Measurements from ENCODE around the gene GPBP1L1.

The GPBP1L1 gene

DNA sequence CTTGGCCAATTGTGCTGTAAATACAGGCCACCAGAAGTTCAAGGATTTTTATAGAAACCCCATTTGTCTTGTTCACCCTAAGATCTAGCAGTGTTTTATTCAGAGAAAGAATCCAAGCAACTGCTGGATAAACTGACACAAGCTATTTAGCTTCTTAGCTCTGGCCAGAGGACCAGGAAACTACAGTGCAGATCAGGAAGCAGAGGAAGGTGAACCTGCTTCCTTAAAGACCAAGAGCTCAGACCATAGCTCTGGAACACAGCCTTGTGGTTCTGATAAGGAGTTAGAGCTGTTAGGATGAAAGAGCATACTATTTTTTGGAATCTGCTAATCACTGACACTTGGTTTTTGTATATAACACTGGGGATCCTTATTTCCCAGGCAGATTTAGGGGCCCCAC is 57.3 kb downstream of the GPBP1L1 start:
- Mint-ChIP-seq H3K9me3 (no peaks in the 10 kb centered on the region), H3K27ac (no peak overlapping the region), H3K4me3 (no peak overlapping the region), H3K4me1 (no peaks in the 10 kb centered on the region), H3K36me3 (no peaks in the 10 kb centered on the region)
- ATAC-seq = no peak
- no peak for DNase-seq (ENCODE audit: low spot score in 2 of 2)

DNA sequence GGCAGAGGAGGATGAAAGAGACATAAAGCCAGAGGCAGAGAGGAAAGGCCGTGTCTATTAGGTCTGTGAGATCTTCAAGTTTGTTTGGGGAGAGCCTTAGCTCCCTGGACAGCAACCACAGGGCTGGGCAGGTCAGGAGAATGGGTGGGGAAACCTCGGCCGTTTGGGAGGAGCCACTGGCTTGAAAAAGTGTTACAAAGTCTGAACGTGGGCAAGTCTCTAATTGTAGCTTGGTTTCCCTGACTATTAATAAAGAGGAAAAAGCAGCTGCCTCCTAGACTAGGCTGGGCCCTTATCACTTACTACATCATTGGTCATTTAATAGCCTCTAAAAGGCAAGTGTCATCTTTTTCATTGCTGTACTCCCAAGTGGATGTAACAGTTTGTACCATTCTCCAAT is 62.4 kb downstream of the GPBP1L1 start, which contains the start of gene CCDC17:
CCDC17 (minus strand) TSS at position 83 of the 400 bp plus-strand sequence. CDS start 145 bp downstream, outside the sequence.
- ATAC-seq (no peak), DNase-seq (ENCODE audit: low spot score in 2 of 2) (no peak)
- no peaks in the 10 kb centered on the region for H3K4me1 Mint-ChIP-seq
- H3K27ac Mint-ChIP-seq = peak within 1 kb of the TSS; percentile 79
- peaks cover 4% of the 10 kb centered on the region for H3K36me3 Mint-ChIP-seq
- no peaks in the 10 kb centered on the region for H3K9me3 Mint-ChIP-seq
- no peak within 1 kb of the TSS for H3K4me3 Mint-ChIP-seq

GRCh38 chr1:45622524-45623394 is 63.6 kb downstream of the GPBP1L1 start:
- H3K27ac Mint-ChIP-seq = peak overlapping the region; percentile 79
- peaks cover 17% of the 10 kb centered on the region for H3K36me3 Mint-ChIP-seq
- no peak overlapping the region for H3K4me3 Mint-ChIP-seq
- ATAC-seq (no peak), DNase-seq (ENCODE audit: low spot score in 2 of 2) (no peak)
- H3K9me3 Mint-ChIP-seq = no peaks in the 10 kb centered on the region
- no peaks in the 10 kb centered on the region for H3K4me1 Mint-ChIP-seq

- Mint-ChIP-seq H3K4me1 (no peaks in the 10 kb centered on the region), H3K9me3 (no peaks in the 10 kb centered on the region), H3K36me3 (peaks cover 24% of the 10 kb centered on the region), H3K27ac (peak overlapping the region; percentile 74), H3K4me3 (no peak overlapping the region)
- ATAC-seq (peak; percentile 38), DNase-seq (ENCODE audit: low spot score in 2 of 2) (no peak)
Observed at GRCh38 chr1:45621895-45622523, 64.3 kb downstream of the GPBP1L1 start.

GRCh38 chr1:45621501-45621836 is 64.9 kb downstream of the GPBP1L1 start:
- Mint-ChIP-seq H3K4me1 (no peaks in the 10 kb centered on the region), H3K27ac (peak overlapping the region; percentile 74), H3K9me3 (no peaks in the 10 kb centered on the region), H3K4me3 (no peak overlapping the region), H3K36me3 (peaks cover 30% of the 10 kb centered on the region)
- peak; percentile 44 for ATAC-seq
- DNase-seq (ENCODE audit: low spot score in 2 of 2) = no peak

- Mint-ChIP-seq H3K27ac (peak overlapping the region; percentile 74), H3K4me3 (no peak overlapping the region), H3K4me1 (no peaks in the 10 kb centered on the region), H3K9me3 (no peaks in the 10 kb centered on the region), H3K36me3 (peaks cover 36% of the 10 kb centered on the region)
- ATAC-seq (peak; percentile 25), DNase-seq (ENCODE audit: low spot score in 2 of 2) (no peak)
Observed at GRCh38 chr1:45620588-45621500, 65.5 kb downstream of the GPBP1L1 start.

DNA sequence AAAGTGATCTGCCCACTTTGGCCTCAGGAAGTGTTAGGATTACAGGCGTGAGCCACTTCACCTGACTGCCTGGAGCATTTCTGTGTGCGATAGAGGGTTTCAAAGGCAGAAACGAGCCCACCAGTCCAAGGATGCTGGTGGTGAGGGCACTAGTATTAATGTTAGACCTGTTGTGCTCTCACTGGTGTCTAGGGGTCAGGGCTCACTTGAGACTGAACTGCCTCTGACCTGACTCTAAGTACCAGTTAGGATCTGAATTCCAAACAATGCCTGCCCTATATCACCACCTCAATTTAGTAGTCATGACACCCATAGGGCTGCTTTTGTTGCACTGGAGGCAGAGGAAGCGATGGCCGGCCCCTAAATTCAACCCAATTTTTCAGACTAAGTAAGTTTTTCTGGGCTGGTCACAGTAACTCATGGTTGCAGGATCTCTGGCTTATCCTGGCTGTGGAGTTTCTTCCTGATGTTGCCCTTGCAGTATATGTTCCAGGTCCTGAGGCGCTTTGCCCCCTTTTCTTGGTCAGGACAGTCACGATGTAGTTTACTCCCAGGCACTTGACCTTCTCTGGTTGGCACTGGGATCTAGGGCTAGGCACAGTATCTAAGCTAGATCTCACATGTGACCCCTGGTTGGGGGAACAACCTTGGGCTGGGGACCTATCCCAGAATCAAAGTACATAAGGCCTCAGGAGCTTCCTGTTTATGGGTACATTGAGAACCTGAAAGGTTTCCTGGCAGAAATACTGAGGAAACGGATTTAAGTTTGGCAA is 67.0 kb downstream of the GPBP1L1 start:
- Mint-ChIP-seq H3K36me3 (peaks cover 51% of the 10 kb centered on the region), H3K9me3 (no peaks in the 10 kb centered on the region), H3K4me1 (no peaks in the 10 kb centered on the region), H3K27ac (peak overlapping the region; percentile 72), H3K4me3 (no peak overlapping the region)
- DNase-seq (ENCODE audit: low spot score in 2 of 2) (no peak), ATAC-seq (no peak)

GRCh38 chr1:45617618-45618017 is 68.7 kb downstream of the GPBP1L1 start:
- Mint-ChIP-seq H3K9me3 (no peaks in the 10 kb centered on the region), H3K27ac (peak overlapping the region; percentile 82), H3K36me3 (peaks cover 68% of the 10 kb centered on the region), H3K4me1 (no peaks in the 10 kb centered on the region), H3K4me3 (no peak overlapping the region)
- no peak for DNase-seq (ENCODE audit: low spot score in 2 of 2)
- ATAC-seq = no peak

DNA sequence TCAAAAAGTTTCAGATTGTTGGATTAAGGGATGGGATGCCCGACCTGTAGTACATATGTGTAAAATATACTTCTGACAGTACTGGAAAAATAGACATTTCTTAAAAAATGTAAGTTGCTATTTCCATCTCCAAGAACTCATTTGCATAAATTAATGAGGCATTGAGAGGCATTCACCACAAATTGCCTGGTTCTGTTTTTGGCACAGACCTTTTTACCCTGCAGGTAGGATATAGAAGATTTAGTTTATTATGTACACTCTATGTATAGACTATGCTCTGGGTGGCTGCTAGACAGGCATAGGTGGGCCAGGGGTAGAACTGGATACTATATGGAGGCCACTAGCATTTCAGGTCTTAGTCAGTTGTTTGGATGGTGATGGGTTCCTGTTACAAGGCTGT is 70.4 kb downstream of the GPBP1L1 start:
- ATAC-seq (no peak), DNase-seq (ENCODE audit: low spot score in 2 of 2) (no peak)
- Mint-ChIP-seq H3K9me3 (no peaks in the 10 kb centered on the region), H3K27ac (peak overlapping the region; percentile 48), H3K36me3 (peaks cover 85% of the 10 kb centered on the region), H3K4me3 (no peak overlapping the region), H3K4me1 (no peaks in the 10 kb centered on the region)

- DNase-seq (ENCODE audit: low spot score in 2 of 2) (no peak), ATAC-seq (no peak)
- peak overlapping the region; percentile 52 for H3K27ac Mint-ChIP-seq
- H3K4me1 Mint-ChIP-seq = no peaks in the 10 kb centered on the region
- peaks cover 99% of the 10 kb centered on the region for H3K36me3 Mint-ChIP-seq
- H3K9me3 Mint-ChIP-seq = no peaks in the 10 kb centered on the region
- no peak overlapping the region for H3K4me3 Mint-ChIP-seq
Observed at GRCh38 chr1:45612941-45613579, 73.3 kb downstream of the GPBP1L1 start.

DNA sequence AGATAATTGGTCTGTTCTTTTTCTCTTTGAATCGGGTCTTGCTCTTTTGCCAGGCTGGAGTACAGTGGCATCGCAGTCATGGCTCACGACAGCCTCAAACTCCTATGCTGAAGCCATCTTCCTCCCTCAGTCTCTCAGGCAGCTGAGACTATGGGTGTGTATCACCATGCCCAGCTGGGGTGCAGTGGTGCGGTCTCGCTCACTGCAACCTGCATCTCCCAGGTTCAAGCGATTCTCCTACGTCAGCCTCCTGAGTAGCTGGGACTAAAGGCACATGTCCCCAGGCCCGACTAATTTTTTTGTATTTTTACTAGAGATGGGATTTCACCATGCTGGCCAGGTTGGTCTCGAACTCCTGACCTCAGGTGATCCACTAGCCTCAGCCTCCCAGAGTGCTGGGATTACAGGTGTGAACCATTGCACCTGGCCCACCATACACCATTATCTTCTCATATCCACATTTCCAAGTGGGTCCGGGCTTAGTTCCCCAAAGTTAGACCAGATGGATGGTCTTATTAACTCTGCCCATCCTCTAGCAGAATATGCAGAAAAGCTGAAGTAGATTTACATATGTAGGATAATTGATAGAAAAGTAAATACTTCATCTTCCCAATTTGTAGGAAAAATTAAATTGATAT is 75.6 kb downstream of the GPBP1L1 start:
- Mint-ChIP-seq H3K27ac (no peak overlapping the region), H3K4me3 (no peak overlapping the region), H3K36me3 (peaks cover 99% of the 10 kb centered on the region), H3K9me3 (no peaks in the 10 kb centered on the region), H3K4me1 (peaks cover 8% of the 10 kb centered on the region)
- no peak for DNase-seq (ENCODE audit: low spot score in 2 of 2)
- no peak for ATAC-seq

GRCh38 chr1:45608175-45609156 is 77.9 kb downstream of the GPBP1L1 start:
- no peak for ATAC-seq
- no peak for DNase-seq (ENCODE audit: low spot score in 2 of 2)
- no peak overlapping the region for H3K4me3 Mint-ChIP-seq
- peaks cover 99% of the 10 kb centered on the region for H3K36me3 Mint-ChIP-seq
- H3K27ac Mint-ChIP-seq = peak overlapping the region; percentile 56
- peaks cover 8% of the 10 kb centered on the region for H3K4me1 Mint-ChIP-seq
- no peaks in the 10 kb centered on the region for H3K9me3 Mint-ChIP-seq
